HUES48 (cell line): ENCODE measurements around the gene NTM.
A peak's percentile ranks its signal among the peaks of the same experiment; 100 is the strongest.

Experiments
- H3K27ac ChIP-seq: one replicate; pipeline ENCODE4 v1.7.0; 2013; ENCODE audit warnings: low read depth, low read length, inconsistent platforms
- H3K27me3 ChIP-seq: 2 replicates; pipeline ENCODE4 v1.6.1; 2013; ENCODE audit warnings: mild to moderate bottlenecking, low read length; ENCODE audit not compliant: control insufficient read depth, insufficient read depth
- H3K36me3 ChIP-seq: 2 replicates; pipeline ENCODE4 v1.6.1; 2013; ENCODE audit warnings: low read length; ENCODE audit not compliant: control insufficient read depth, insufficient read depth
- H3K4me1 ChIP-seq: 2 replicates; pipeline ENCODE4 v1.6.1; 2013; ENCODE audit warnings: mild to moderate bottlenecking, low read length; ENCODE audit not compliant: control insufficient read depth, insufficient read depth
- H3K4me3 ChIP-seq: 2 replicates; pipeline ENCODE4 v1.5.1; 2013; ENCODE audit warnings: mild to moderate bottlenecking, low read depth, low read length
- H3K9ac ChIP-seq: 2 replicates; pipeline ENCODE4 v1.6.1; 2013; ENCODE audit warnings: mild to moderate bottlenecking, low read depth, low read length, moderate library complexity
- H3K9me3 ChIP-seq: 2 replicates; pipeline ENCODE4 v1.6.1; 2013; ENCODE audit warnings: low read length; ENCODE audit not compliant: control insufficient read depth, insufficient read depth

NTM gene

GRCh38 chr11:131874070-131874469 lies 503.7 kb downstream of the NTM start:
- Histone ChIP-seq H3K9me3 (no peaks in the 10 kb centered on the region), H3K4me1 (no peaks in the 10 kb centered on the region; the same call in 1 of the 2 replicates), H3K27me3 (no peaks in the 10 kb centered on the region), H3K36me3 (no peaks in the 10 kb centered on the region), H3K9ac (no peak overlapping the region), H3K4me3 (no peak overlapping the region), H3K27ac (no peak overlapping the region)

GRCh38 chr11:131875611-131876010 lies 505.2 kb downstream of the NTM start:
- Histone ChIP-seq H3K27me3 (no peaks in the 10 kb centered on the region), H3K9ac (no peak overlapping the region), H3K9me3 (no peaks in the 10 kb centered on the region), H3K4me3 (no peak overlapping the region), H3K36me3 (no peaks in the 10 kb centered on the region), H3K4me1 (0 out of 2 replicates have a peak, but pooled peaks cover 4% of the 10 kb centered on the region), H3K27ac (no peak overlapping the region)

DNA sequence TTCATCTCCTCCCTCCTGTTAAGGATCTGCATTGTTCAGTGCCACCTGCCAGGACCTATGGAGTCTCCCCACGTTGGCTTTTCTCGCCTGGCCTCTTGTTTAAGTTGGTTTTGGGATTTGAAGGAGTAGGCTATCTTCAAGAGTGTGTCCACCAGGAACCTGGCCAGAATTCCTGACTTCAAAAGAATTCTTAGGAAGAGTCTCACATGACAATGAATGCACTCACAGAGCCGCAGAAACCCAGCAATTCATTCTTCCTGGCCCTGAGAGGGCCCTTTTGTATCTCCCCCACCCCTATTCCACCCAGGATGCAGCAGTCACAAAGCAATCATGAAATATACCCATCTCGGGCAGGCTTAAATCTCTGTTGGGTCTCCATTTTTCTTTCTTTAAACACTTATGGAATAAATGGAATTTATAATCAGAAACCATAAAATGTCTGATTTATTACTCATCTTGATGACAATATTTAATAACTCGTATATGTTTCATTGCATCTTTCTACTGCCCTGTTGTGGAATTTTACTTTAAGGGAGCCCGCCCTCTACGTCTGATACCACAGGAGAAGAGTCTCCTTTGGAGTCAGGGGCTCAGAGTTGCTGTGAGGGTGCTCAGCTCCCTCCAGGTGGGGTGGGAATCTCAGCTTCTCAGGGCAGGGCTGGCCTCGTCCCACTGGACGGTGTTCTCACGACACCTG lies 507.0 kb downstream of the NTM start:
- Histone ChIP-seq H3K27ac (no peak overlapping the region), H3K9ac (no peak overlapping the region), H3K36me3 (no peaks in the 10 kb centered on the region), H3K4me3 (no peak overlapping the region), H3K27me3 (no peaks in the 10 kb centered on the region), H3K4me1 (0 out of 2 replicates have a peak, but pooled peaks cover 4% of the 10 kb centered on the region), H3K9me3 (no peaks in the 10 kb centered on the region)

DNA sequence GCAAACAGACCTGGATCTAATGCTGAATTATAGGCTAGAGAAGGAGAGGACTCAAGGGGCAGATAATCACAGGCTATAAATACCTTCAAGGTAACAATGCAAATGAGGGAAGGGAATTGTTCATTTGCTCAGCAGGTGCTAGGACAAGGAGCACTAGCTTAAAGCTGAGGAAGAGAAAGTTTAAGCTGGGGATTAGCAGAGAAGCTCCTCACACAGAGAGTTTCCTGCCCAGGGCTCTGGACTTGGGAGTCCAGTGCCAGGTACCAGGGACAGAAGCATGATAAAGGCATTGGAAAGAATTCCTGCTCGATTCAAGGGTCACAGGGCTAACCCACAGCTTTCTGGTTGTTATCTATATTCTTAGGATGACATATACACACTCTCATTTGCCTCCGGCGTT lies 509.9 kb downstream of the NTM start:
- H3K4me3 ChIP-seq = no peak overlapping the region

GRCh38 chr11:131880976-131881375 lies 510.6 kb downstream of the NTM start:
- H3K9ac ChIP-seq = no peak overlapping the region
- H3K27me3 ChIP-seq = no peaks in the 10 kb centered on the region

More for the DNA sequence above, 509.9 kb downstream of the NTM start:
- H3K9me3 ChIP-seq = no peaks in the 10 kb centered on the region
- no peaks in the 10 kb centered on the region for H3K36me3 ChIP-seq
- H3K27me3 ChIP-seq = no peaks in the 10 kb centered on the region
- 0 out of 2 replicates have a peak, but pooled peaks cover 4% of the 10 kb centered on the region for H3K4me1 ChIP-seq
- H3K27ac ChIP-seq = no peak overlapping the region
- H3K9ac ChIP-seq = no peak overlapping the region

DNA sequence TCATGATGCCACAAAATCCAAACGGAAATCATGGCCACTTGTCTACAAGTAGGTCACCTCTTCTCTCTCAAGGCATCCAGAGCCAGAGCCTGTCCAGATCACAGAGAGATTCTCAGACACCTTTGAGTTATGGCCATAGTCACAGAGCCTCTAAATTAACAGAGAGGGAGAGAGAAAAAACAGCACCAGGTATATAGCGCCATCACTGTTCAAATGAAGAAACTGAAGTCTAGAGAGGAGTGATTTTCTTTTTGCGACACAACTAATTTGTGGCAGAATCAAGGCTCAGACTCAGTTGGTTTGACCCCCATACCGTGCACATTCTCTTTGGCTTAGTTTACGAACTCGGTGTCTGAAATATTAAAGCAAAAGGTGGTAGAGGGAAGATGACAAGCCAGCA lies 512.9 kb downstream of the NTM start:
- no peak overlapping the region for H3K9ac ChIP-seq

More at GRCh38 chr11:131880976-131881375, 510.6 kb downstream of the NTM start:
- Histone ChIP-seq H3K4me3 (no peak overlapping the region), H3K27ac (no peak overlapping the region), H3K4me1 (0 out of 2 replicates have a peak, but pooled peaks cover 4% of the 10 kb centered on the region), H3K9me3 (no peaks in the 10 kb centered on the region), H3K36me3 (no peaks in the 10 kb centered on the region)

GRCh38 chr11:131884461-131885073 lies 514.2 kb downstream of the NTM start:
- Histone ChIP-seq H3K9me3 (no peaks in the 10 kb centered on the region), H3K27ac (no peak overlapping the region), H3K9ac (no peak overlapping the region), H3K4me3 (no peak overlapping the region), H3K4me1 (peaks cover 18% of the 10 kb centered on the region), H3K27me3 (no peaks in the 10 kb centered on the region), H3K36me3 (no peaks in the 10 kb centered on the region)

More for the DNA sequence above, 512.9 kb downstream of the NTM start:
- Histone ChIP-seq H3K27me3 (no peaks in the 10 kb centered on the region), H3K27ac (no peak overlapping the region), H3K4me1 (peaks cover 6% of the 10 kb centered on the region), H3K4me3 (no peak overlapping the region), H3K9me3 (no peaks in the 10 kb centered on the region), H3K36me3 (no peaks in the 10 kb centered on the region)

GRCh38 chr11:131885431-131885830 lies 515.0 kb downstream of the NTM start:
- Histone ChIP-seq H3K27me3 (no peaks in the 10 kb centered on the region), H3K4me1 (peaks cover 21% of the 10 kb centered on the region), H3K36me3 (no peaks in the 10 kb centered on the region), H3K9ac (no peak overlapping the region), H3K9me3 (no peaks in the 10 kb centered on the region), H3K4me3 (no peak overlapping the region), H3K27ac (no peak overlapping the region)

GRCh38 chr11:131886201-131886600 lies 515.8 kb downstream of the NTM start:
- no peaks in the 10 kb centered on the region for H3K9me3 ChIP-seq
- no peak overlapping the region for H3K4me3 ChIP-seq
- peaks cover 29% of the 10 kb centered on the region for H3K4me1 ChIP-seq
- no peak overlapping the region for H3K27ac ChIP-seq
- H3K9ac ChIP-seq = no peak overlapping the region
- no peaks in the 10 kb centered on the region for H3K27me3 ChIP-seq
- no peaks in the 10 kb centered on the region for H3K36me3 ChIP-seq

- Histone ChIP-seq H3K27ac (peak overlapping the region; percentile 91), H3K36me3 (no peaks in the 10 kb centered on the region), H3K4me1 (peaks cover 40% of the 10 kb centered on the region), H3K27me3 (no peaks in the 10 kb centered on the region), H3K9ac (no peak overlapping the region), H3K9me3 (no peaks in the 10 kb centered on the region), H3K4me3 (no peak overlapping the region)
Observed at GRCh38 chr11:131888230-131888855, 517.9 kb downstream of the NTM start.

GRCh38 chr11:131889146-131889577 lies 518.7 kb downstream of the NTM start:
- Histone ChIP-seq H3K4me3 (no peak overlapping the region), H3K27ac (peak overlapping the region; percentile 91), H3K27me3 (no peaks in the 10 kb centered on the region), H3K9me3 (no peaks in the 10 kb centered on the region), H3K4me1 (peaks cover 40% of the 10 kb centered on the region), H3K36me3 (no peaks in the 10 kb centered on the region), H3K9ac (0 out of 2 replicates have a peak overlapping the region, but pooled peaks have one; percentile 0)
